HCT116 (cell line): ENCODE data around the gene ECM1.

Experiments used
- CBX3 ChIP-seq: IDR thresholded peaks from 2 replicates; pipeline ENCODE4 v1.6.1; 2012; ENCODE audit warnings: low read depth
- CEBPB ChIP-seq: IDR thresholded peaks from 2 replicates; pipeline ENCODE4 v1.6.1; 2012; ENCODE audit warnings: low read depth
- EGR1 ChIP-seq: IDR thresholded peaks from 2 replicates; pipeline ENCODE4 v1.6.1; 2012; ENCODE audit warnings: low read depth
- EZH2 ChIP-seq: fragments of 200-600 bp; sonication (generic); IDR thresholded peaks from 2 replicates; pipeline ENCODE4 v1.6.1; 2017; ENCODE audit warnings: antibody characterized with exemption, mixed run types
- EZH2phosphoT487 ChIP-seq: fragments of 200-600 bp; IDR thresholded peaks from 2 replicates; pipeline ENCODE4 v1.6.1; 2018; ENCODE audit warnings: antibody characterized with exemption, borderline replicate concordance
- POLR2A ChIP-seq: IDR thresholded peaks from 2 replicates; pipeline ENCODE4 v1.7.0; 2011; ENCODE audit warnings: borderline replicate concordance; ENCODE audit not compliant: insufficient read depth, insufficient read length; ENCODE audit errors: extremely low read depth
- RAD21 ChIP-seq: IDR thresholded peaks from 2 replicates; pipeline ENCODE4 v1.6.1; 2012; ENCODE audit warnings: low read depth, mild to moderate bottlenecking
- SIN3A ChIP-seq: IDR thresholded peaks from 2 replicates; pipeline ENCODE4 v1.6.1; 2012; ENCODE audit warnings: low read depth
- SP1 ChIP-seq: IDR thresholded peaks from 2 replicates; pipeline ENCODE4 v1.6.1; 2012; ENCODE audit warnings: low read depth
- ZNF274 ChIP-seq: fragments of 200-500 bp; sonication (Bioruptor generic); IDR thresholded peaks from 2 replicates; pipeline ENCODE4 v1.6.1; 2014; ENCODE audit warnings: mild to moderate bottlenecking, low read depth, low read length, inconsistent platforms
- TF ChIP-seq, protein P1 (sequence below), 3 experiments: fragments of 200-600 bp in 1 of 3; sonication (generic) in 1 of 3; IDR thresholded peaks in 2 of 3; conservative IDR thresholded peaks in 1 of 3; 2 replicates each; pipeline ENCODE4 v1.5.1; 2012 to 2017; ENCODE audit warnings: low read depth in 2 of 3, low read length in 2 of 3, antibody characterized with exemption in 1 of 3, borderline replicate concordance in 1 of 3, control low read depth in 1 of 3, mild to moderate bottlenecking in 1 of 3, mixed read lengths in 1 of 3, mixed run types in 1 of 3, moderate library complexity in 1 of 3; ENCODE audit not compliant: insufficient read depth in 1 of 3
- TF ChIP-seq, protein P2 (sequence below): IDR thresholded peaks from 2 replicates; pipeline ENCODE4 v1.6.1; 2012
- TF ChIP-seq, protein P3 (sequence below): IDR thresholded peaks from 2 replicates; pipeline ENCODE4 v1.6.1; 2012

DNA sequence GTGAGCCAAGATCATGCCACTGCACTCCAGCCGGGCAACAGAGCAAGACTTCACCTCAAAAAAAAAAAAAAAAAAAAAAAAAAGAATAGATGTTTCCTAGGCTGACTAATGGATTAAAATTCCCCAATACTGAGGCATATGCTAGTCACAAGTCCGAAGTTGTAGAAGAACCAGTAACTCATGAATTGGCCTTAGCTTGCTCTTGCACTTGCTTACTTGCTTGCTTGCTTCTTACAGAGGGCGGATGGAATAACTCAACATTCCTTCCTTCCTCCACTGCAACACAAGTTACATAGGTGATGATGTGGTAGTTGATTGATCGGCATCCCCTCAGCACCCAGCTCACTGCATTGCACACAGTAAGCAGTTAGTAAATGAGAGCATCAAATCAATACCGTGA, 23.5 kb upstream of the ECM1 start:
- TF ChIP-seq POLR2A (no peak), SP1 (no peak), EZH2 (no peak), EZH2phosphoT487 (no peak), EGR1 (no peak), CEBPB (no peak), SIN3A (no peak), ZNF274 (no peak), CBX3 (no peak), RAD21 (no peak)
- TF ChIP-seq, protein P1, sequence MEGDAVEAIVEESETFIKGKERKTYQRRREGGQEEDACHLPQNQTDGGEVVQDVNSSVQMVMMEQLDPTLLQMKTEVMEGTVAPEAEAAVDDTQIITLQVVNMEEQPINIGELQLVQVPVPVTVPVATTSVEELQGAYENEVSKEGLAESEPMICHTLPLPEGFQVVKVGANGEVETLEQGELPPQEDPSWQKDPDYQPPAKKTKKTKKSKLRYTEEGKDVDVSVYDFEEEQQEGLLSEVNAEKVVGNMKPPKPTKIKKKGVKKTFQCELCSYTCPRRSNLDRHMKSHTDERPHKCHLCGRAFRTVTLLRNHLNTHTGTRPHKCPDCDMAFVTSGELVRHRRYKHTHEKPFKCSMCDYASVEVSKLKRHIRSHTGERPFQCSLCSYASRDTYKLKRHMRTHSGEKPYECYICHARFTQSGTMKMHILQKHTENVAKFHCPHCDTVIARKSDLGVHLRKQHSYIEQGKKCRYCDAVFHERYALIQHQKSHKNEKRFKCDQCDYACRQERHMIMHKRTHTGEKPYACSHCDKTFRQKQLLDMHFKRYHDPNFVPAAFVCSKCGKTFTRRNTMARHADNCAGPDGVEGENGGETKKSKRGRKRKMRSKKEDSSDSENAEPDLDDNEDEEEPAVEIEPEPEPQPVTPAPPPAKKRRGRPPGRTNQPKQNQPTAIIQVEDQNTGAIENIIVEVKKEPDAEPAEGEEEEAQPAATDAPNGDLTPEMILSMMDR (IDR thresholded peaks at IDR 0.05 in 2 of 3, conservative IDR thresholded peaks at IDR 0.05 in 1 of 3; ENCODE audit: borderline replicate concordance in 1 of 3, insufficient read depth in 1 of 3, low read depth in 2 of 3, low read length in 2 of 3), result no peak
- TF ChIP-seq, protein P2, sequence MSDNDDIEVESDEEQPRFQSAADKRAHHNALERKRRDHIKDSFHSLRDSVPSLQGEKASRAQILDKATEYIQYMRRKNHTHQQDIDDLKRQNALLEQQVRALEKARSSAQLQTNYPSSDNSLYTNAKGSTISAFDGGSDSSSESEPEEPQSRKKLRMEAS, result no peak
- TF ChIP-seq, protein P3, sequence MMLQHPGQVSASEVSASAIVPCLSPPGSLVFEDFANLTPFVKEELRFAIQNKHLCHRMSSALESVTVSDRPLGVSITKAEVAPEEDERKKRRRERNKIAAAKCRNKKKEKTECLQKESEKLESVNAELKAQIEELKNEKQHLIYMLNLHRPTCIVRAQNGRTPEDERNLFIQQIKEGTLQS, result no peak
